ENCODE data around the gene INAFM1.

Gene INAFM1

GRCh38 chr19:47232422-47233211 lies 42.1 kb upstream of the INAFM1 start:
- peak; percentile 31 for DNase-seq (ENCODE audit: low spot score)
- no peak for TF ChIP-seq CTCF (IDR thresholded peaks at IDR 0.05; ENCODE audit: borderline replicate concordance, control extremely low read depth, extremely low read depth, insufficient read depth, missing control alignments)
- in situ Hi-C loops (cut with MboI; ENCODE audit: low sequenced_read_pairs, unreplicated experiment): no loop called here

- no peak for DNase-seq (ENCODE audit: low spot score)
- TF ChIP-seq CTCF (IDR thresholded peaks at IDR 0.05; ENCODE audit: borderline replicate concordance, control extremely low read depth, extremely low read depth, insufficient read depth, missing control alignments): no peak
- in situ Hi-C loops (cut with MboI; ENCODE audit: low sequenced_read_pairs, unreplicated experiment): no loop called here
These were observed 38.5 kb upstream of the INAFM1 start for GRCh38 chr19:47236072-47236675.

- peak; percentile 4 for DNase-seq (ENCODE audit: low spot score)
- in situ Hi-C loops (cut with MboI; ENCODE audit: low sequenced_read_pairs, unreplicated experiment): no loop called here
- TF ChIP-seq CTCF (IDR thresholded peaks at IDR 0.05; ENCODE audit: borderline replicate concordance, control extremely low read depth, extremely low read depth, insufficient read depth, missing control alignments): no peak
These were observed 35.5 kb upstream of the INAFM1 start for GRCh38 chr19:47239152-47239551.

DNA sequence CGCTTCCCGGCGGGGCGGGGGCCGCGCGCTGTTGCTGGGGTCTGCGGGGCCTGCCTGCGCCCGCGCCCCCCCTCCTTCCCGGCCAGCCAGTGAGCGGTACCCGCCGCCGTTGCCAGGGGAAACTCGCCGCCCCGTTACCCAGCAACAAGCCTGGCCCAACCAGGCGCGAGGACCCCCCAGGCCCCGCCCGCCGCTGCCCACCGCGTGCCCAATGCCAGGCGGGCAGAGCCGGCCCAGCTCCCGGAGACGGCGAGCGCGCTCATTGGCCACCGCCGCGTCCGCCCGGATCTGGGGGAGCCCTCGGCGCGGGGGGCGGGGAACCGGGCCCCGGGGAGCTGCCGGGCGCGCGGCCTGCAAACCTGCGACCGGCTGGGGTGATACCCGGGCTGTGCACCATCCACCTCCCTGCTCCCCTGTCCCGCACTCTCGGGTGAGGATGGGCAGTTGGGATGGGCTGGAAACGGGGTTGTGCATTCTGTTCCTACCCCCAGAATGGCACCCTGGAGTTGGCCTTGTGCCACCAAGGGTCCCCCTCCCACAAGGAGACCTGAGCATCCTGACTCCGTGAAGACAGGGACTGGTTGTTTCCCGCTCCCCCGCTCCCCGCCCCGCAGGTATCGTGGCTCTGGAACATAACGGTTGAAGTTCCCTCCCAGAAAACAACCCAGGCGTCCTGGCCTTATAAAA lies 34.9 kb upstream of the INAFM1 start:
- no peak for TF ChIP-seq CTCF (IDR thresholded peaks at IDR 0.05; ENCODE audit: borderline replicate concordance, control extremely low read depth, extremely low read depth, insufficient read depth, missing control alignments)
- DNase-seq (ENCODE audit: low spot score): peak; percentile 52
- in situ Hi-C loops (cut with MboI; ENCODE audit: low sequenced_read_pairs, unreplicated experiment): loop anchor here (5.0 kb wide), 1 partner anchor 87 kb away; no protein-coding TSS in a partner anchor

- TF ChIP-seq CTCF (IDR thresholded peaks at IDR 0.05; ENCODE audit: borderline replicate concordance, control extremely low read depth, extremely low read depth, insufficient read depth, missing control alignments): no peak
- in situ Hi-C loops (cut with MboI; ENCODE audit: low sequenced_read_pairs, unreplicated experiment): loop anchor here (5.0 kb wide), 1 partner anchor 88 kb away; no protein-coding TSS in a partner anchor
- no peak for DNase-seq (ENCODE audit: low spot score)
These were observed 34.1 kb upstream of the INAFM1 start for GRCh38 chr19:47240556-47240955.

Measured in GM13976 (cell line).